Measurements from ENCODE around the gene NKAPD1. TPM values are rescaled to one million over a fixed set of nuclear protein-coding genes. Genes with fewer than 3 reads are reported as not detected.

Gene NKAPD1
- total RNA-seq, 1 donor from 2014 or later, result 60.0 TPM

GRCh38 chr11:112118176-112118575 is 44.1 kb downstream of the NKAPD1 start:
- no peaks in the 10 kb centered on the region for H3K9me3 ChIP-seq (ENCODE audit: low read depth)
- H3K36me3 ChIP-seq, result no peaks in the 10 kb centered on the region
- H3K4me2 ChIP-seq, result no peak overlapping the region
- Mint-ChIP-seq H3K9me3 (no peaks in the 10 kb centered on the region), H3K4me1 (no peaks in the 10 kb centered on the region), H3K27ac (no peak overlapping the region), H3K27me3 (ENCODE audit: insufficient read depth, low read depth) (no peaks in the 10 kb centered on the region), H3K4me3 (no peak overlapping the region), H3K36me3 (no peaks in the 10 kb centered on the region)
- H3K4me3 ChIP-seq, result no peak overlapping the region
- H3K9ac ChIP-seq, result no peak overlapping the region
- H3K27ac ChIP-seq, result no peak overlapping the region
- no peaks in the 10 kb centered on the region for H3F3A ChIP-seq (ENCODE audit: low read depth)
- H2AFZ ChIP-seq (replicated peaks), result no peak overlapping the region
- no peaks in the 10 kb centered on the region for H4K20me1 ChIP-seq (ENCODE audit: low read depth)
- no peaks in the 10 kb centered on the region for H3K4me1 ChIP-seq
- H3K79me2 ChIP-seq (ENCODE audit: low read depth), result no peaks in the 10 kb centered on the region
- no peak for TF ChIP-seq EZH2 (IDR thresholded peaks at IDR 0.05)
- no peak for TF ChIP-seq EZH2phosphoT487 (IDR thresholded peaks at IDR 0.05)
- TF ChIP-seq, protein P1, sequence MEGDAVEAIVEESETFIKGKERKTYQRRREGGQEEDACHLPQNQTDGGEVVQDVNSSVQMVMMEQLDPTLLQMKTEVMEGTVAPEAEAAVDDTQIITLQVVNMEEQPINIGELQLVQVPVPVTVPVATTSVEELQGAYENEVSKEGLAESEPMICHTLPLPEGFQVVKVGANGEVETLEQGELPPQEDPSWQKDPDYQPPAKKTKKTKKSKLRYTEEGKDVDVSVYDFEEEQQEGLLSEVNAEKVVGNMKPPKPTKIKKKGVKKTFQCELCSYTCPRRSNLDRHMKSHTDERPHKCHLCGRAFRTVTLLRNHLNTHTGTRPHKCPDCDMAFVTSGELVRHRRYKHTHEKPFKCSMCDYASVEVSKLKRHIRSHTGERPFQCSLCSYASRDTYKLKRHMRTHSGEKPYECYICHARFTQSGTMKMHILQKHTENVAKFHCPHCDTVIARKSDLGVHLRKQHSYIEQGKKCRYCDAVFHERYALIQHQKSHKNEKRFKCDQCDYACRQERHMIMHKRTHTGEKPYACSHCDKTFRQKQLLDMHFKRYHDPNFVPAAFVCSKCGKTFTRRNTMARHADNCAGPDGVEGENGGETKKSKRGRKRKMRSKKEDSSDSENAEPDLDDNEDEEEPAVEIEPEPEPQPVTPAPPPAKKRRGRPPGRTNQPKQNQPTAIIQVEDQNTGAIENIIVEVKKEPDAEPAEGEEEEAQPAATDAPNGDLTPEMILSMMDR (IDR thresholded peaks at IDR 0.05), result no peak
- no peaks in the 10 kb centered on the region for H3K27me3 ChIP-seq
- no peak for DNase-seq (ENCODE audit: low spot score)

- no peak overlapping the region for H3K27ac Mint-ChIP-seq
- Histone ChIP-seq H4K20me1 (ENCODE audit: low read depth) (no peaks in the 10 kb centered on the region), H3K36me3 (no peaks in the 10 kb centered on the region), H3K79me2 (ENCODE audit: low read depth) (no peaks in the 10 kb centered on the region), H3K4me3 (no peak overlapping the region), H3F3A (ENCODE audit: low read depth) (no peaks in the 10 kb centered on the region), H3K9me3 (ENCODE audit: low read depth) (no peaks in the 10 kb centered on the region), H3K27me3 (no peaks in the 10 kb centered on the region), H3K9ac (no peak overlapping the region), H3K27ac (no peak overlapping the region), H2AFZ (replicated peaks) (no peak overlapping the region), H3K4me2 (no peak overlapping the region), H3K4me1 (no peaks in the 10 kb centered on the region)
- no peak for TF ChIP-seq EZH2phosphoT487 (IDR thresholded peaks at IDR 0.05)
- TF ChIP-seq, protein P1 (IDR thresholded peaks at IDR 0.05), result no peak
- no peak for TF ChIP-seq EZH2 (IDR thresholded peaks at IDR 0.05)
- H3K9me3 Mint-ChIP-seq, result no peaks in the 10 kb centered on the region
- no peaks in the 10 kb centered on the region for H3K4me1 Mint-ChIP-seq
- DNase-seq (ENCODE audit: low spot score), result no peak
- H3K36me3 Mint-ChIP-seq, result no peaks in the 10 kb centered on the region
- no peaks in the 10 kb centered on the region for H3K27me3 Mint-ChIP-seq (ENCODE audit: insufficient read depth, low read depth)
- H3K4me3 Mint-ChIP-seq, result no peak overlapping the region
Measured at GRCh38 chr11:112121981-112122615, 48.0 kb downstream of the NKAPD1 start.

DNA sequence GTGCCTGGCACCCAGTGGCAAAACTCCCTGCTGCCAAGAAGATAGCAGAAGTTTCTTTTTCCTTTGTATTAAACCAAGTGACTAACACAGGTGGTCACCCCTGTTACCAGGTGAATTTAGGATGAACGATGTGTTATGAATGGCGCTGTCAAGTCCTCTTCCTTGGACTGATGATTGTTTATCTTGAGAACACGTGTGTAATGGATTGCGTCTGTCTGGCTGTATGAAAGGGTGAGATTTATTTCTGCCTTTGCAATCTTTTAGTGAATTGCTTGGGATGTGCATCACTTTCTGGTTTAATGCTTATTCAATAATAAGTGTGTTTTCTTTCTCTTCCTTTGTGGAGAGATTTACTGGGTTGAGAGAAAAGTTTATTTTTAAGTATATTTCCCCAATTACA is 49.0 kb downstream of the NKAPD1 start:
- H3K9me3 Mint-ChIP-seq, result no peaks in the 10 kb centered on the region
- H3K4me3 Mint-ChIP-seq, result no peak overlapping the region
- Histone ChIP-seq H3K4me2 (no peak overlapping the region), H3K9me3 (ENCODE audit: low read depth) (no peaks in the 10 kb centered on the region), H3K36me3 (no peaks in the 10 kb centered on the region), H3K27me3 (no peaks in the 10 kb centered on the region), H3K4me3 (no peak overlapping the region), H4K20me1 (ENCODE audit: low read depth) (no peaks in the 10 kb centered on the region), H3K9ac (no peak overlapping the region), H2AFZ (replicated peaks) (no peak overlapping the region), H3K4me1 (no peaks in the 10 kb centered on the region), H3K79me2 (ENCODE audit: low read depth) (no peaks in the 10 kb centered on the region), H3F3A (ENCODE audit: low read depth) (no peaks in the 10 kb centered on the region), H3K27ac (no peak overlapping the region)
- no peak for DNase-seq (ENCODE audit: low spot score)
- H3K4me1 Mint-ChIP-seq, result no peaks in the 10 kb centered on the region
- no peaks in the 10 kb centered on the region for H3K27me3 Mint-ChIP-seq (ENCODE audit: insufficient read depth, low read depth)
- H3K36me3 Mint-ChIP-seq, result no peaks in the 10 kb centered on the region
- H3K27ac Mint-ChIP-seq, result no peak overlapping the region
- TF ChIP-seq, protein P1 (IDR thresholded peaks at IDR 0.05), result no peak
- TF ChIP-seq EZH2phosphoT487 (IDR thresholded peaks at IDR 0.05) (no peak), EZH2 (IDR thresholded peaks at IDR 0.05) (no peak)
